Mucosa of stomach (tissue), 1 donor: ENCODE data around the gene UBAP2.

Experiments
- H3K27me3 ChIP-seq: one replicate; pipeline ENCODE4 v1.7.0; 2013; ENCODE audit warnings: mild to moderate bottlenecking, low read length; ENCODE audit not compliant: control insufficient read depth, insufficient read depth
- H3K36me3 ChIP-seq: one replicate; pipeline ENCODE4 v1.7.0; 2013; ENCODE audit warnings: low read length; ENCODE audit not compliant: control insufficient read depth, insufficient read depth
- H3K4me1 ChIP-seq: one replicate; pipeline ENCODE4 v1.7.0; 2013; ENCODE audit warnings: mild to moderate bottlenecking, low read length; ENCODE audit not compliant: control insufficient read depth, insufficient read depth
- H3K4me3 ChIP-seq: one replicate; pipeline ENCODE4 v1.7.0; 2013; ENCODE audit warnings: low read length
- H3K9ac ChIP-seq: one replicate; pipeline ENCODE4 v1.7.0; 2013; ENCODE audit warnings: mild to moderate bottlenecking, low read length, moderate library complexity
- H3K9me3 ChIP-seq: one replicate; pipeline ENCODE4 v1.7.0; 2013; ENCODE audit warnings: mild to moderate bottlenecking, low read length, moderate library complexity; ENCODE audit not compliant: control insufficient read depth
- donor health status: Pancreatic carcinoma.

Gene UBAP2

DNA sequence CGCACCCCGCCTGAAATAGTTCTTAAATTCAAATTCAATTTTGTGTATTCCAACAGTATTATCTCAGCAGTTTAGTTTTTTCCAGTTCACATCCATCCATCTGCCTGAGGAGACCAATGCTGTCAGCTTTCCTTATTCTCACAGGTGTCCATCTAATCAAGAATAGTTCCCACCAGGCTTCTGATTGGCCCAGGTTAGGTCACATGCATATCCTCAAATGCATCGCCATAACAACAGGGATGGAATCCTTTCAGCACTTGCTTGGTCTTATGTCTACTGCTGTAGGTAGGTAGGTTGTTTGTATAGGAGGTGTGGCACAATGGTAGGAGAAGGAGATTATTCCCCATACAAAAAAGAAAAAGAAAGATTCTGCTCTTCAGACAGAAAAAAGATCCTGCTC, 140.6 kb downstream of the UBAP2 start:
- H3K4me1 ChIP-seq = no peaks in the 10 kb centered on the region
- no peak overlapping the region for H3K9ac ChIP-seq
- no peaks in the 10 kb centered on the region for H3K36me3 ChIP-seq
- no peaks in the 10 kb centered on the region for H3K9me3 ChIP-seq
- no peaks in the 10 kb centered on the region for H3K27me3 ChIP-seq
- H3K4me3 ChIP-seq = no peak overlapping the region

GRCh38 chr9:33907347-33907746, 141.3 kb downstream of the UBAP2 start:
- H3K9me3 ChIP-seq = no peaks in the 10 kb centered on the region
- no peak overlapping the region for H3K4me3 ChIP-seq
- H3K36me3 ChIP-seq = no peaks in the 10 kb centered on the region
- H3K9ac ChIP-seq = no peak overlapping the region
- H3K27me3 ChIP-seq = no peaks in the 10 kb centered on the region
- H3K4me1 ChIP-seq = no peaks in the 10 kb centered on the region

- H3K4me3 ChIP-seq = no peak overlapping the region
- H3K9me3 ChIP-seq = no peaks in the 10 kb centered on the region
- no peaks in the 10 kb centered on the region for H3K27me3 ChIP-seq
- no peaks in the 10 kb centered on the region for H3K36me3 ChIP-seq
- no peak overlapping the region for H3K9ac ChIP-seq
- no peaks in the 10 kb centered on the region for H3K4me1 ChIP-seq
Observed at GRCh38 chr9:33906769-33907168, 141.9 kb downstream of the UBAP2 start.

DNA sequence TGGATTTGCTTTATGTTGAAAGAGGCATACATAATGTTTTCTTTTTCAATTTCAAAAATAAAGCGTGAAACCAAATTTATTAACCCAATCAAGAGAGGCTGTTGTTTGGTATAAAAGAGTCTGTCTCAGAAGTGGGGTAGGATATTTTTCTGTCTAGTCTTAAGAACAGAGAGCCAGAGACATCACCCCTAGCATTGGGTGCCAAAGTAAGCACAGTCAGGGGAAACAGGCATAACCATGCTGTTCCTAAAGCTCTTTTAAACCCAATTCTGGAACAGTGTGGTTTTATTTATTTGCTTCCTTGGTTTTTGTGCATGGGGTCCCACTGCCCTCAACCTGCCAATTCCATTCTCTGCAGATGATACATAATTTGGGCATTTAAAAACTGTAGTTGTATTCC, 143.6 kb downstream of the UBAP2 start:
- H3K36me3 ChIP-seq = no peaks in the 10 kb centered on the region
- H3K4me3 ChIP-seq = no peak overlapping the region
- H3K4me1 ChIP-seq = no peaks in the 10 kb centered on the region
- H3K9me3 ChIP-seq = no peaks in the 10 kb centered on the region
- no peaks in the 10 kb centered on the region for H3K27me3 ChIP-seq
- no peak overlapping the region for H3K9ac ChIP-seq

GRCh38 chr9:33903157-33903780, 145.4 kb downstream of the UBAP2 start:
- no peaks in the 10 kb centered on the region for H3K27me3 ChIP-seq
- no peaks in the 10 kb centered on the region for H3K36me3 ChIP-seq
- no peaks in the 10 kb centered on the region for H3K9me3 ChIP-seq
- no peaks in the 10 kb centered on the region for H3K4me1 ChIP-seq
- H3K9ac ChIP-seq = no peak overlapping the region
- H3K4me3 ChIP-seq = no peak overlapping the region

DNA sequence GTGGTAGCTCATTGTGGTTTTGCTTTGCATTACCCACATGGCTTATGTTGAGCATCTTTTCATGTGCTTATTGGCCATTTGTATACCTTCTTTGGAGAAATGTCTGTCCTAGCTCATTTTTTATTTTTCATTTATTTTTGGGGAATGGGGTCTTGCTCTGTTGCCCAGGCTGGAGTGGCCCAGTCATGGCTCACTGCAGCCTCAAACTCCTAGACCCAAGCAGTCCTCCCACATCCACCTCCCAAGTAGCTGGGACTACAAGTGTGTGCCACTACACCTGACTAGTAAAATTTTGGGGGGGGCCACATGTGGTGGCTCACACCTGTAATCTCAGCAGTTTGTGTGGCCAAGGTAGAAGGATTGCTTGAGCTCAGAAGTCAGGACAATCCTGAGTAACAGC, 154.4 kb downstream of the UBAP2 start:
- no peak overlapping the region for H3K9ac ChIP-seq
- H3K27me3 ChIP-seq = no peaks in the 10 kb centered on the region
- H3K36me3 ChIP-seq = no peaks in the 10 kb centered on the region
- no peaks in the 10 kb centered on the region for H3K9me3 ChIP-seq
- no peak overlapping the region for H3K4me3 ChIP-seq
- H3K4me1 ChIP-seq = no peaks in the 10 kb centered on the region

DNA sequence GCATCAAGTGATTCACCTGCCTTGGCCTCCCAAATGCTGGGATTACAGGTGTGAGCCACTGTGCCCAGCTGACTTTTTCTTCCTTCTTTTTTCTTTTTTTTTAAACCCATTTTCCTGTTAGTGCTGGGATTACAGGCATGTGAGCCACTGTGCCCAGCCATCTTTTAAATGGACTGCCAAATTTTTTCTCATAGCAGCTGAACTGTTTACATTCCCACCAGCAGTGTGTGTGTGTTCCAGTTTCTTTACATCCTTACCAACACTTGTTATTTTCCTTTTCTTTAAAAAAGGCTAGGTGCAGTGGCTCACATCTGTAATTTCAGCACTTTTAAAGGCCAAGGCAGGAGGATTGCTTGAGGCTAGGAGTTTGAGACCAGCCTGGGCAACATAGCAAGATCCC, 154.8 kb downstream of the UBAP2 start:
- H3K9ac ChIP-seq = no peak overlapping the region
- no peaks in the 10 kb centered on the region for H3K4me1 ChIP-seq

DNA sequence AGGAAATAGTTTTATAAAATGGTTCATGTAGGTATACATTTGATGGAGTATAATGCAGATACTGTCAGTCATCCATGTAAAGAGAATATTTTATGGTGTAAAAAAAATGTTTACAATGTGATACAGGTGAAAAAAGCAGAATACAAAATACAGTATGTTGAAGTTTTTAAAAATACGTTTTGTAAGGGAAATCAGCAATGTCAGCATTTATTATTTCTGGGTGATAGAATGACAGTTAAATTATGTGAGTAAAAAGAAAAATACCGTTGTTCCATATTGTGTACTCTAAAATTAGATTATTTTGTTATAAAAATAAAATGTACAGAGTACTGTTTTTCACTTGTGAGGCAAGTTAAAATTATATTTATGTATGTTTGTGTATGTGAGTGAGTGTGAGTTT, 162.7 kb downstream of the UBAP2 start:
- no peaks in the 10 kb centered on the region for H3K36me3 ChIP-seq
- H3K9me3 ChIP-seq = no peaks in the 10 kb centered on the region
- no peak overlapping the region for H3K9ac ChIP-seq
- H3K4me3 ChIP-seq = no peak overlapping the region
- H3K4me1 ChIP-seq = peaks cover 21% of the 10 kb centered on the region
- H3K27me3 ChIP-seq = no peaks in the 10 kb centered on the region

More for the DNA sequence above, 154.8 kb downstream of the UBAP2 start:
- Histone ChIP-seq H3K4me3 (no peak overlapping the region), H3K9me3 (no peaks in the 10 kb centered on the region), H3K27me3 (no peaks in the 10 kb centered on the region), H3K36me3 (no peaks in the 10 kb centered on the region)

DNA sequence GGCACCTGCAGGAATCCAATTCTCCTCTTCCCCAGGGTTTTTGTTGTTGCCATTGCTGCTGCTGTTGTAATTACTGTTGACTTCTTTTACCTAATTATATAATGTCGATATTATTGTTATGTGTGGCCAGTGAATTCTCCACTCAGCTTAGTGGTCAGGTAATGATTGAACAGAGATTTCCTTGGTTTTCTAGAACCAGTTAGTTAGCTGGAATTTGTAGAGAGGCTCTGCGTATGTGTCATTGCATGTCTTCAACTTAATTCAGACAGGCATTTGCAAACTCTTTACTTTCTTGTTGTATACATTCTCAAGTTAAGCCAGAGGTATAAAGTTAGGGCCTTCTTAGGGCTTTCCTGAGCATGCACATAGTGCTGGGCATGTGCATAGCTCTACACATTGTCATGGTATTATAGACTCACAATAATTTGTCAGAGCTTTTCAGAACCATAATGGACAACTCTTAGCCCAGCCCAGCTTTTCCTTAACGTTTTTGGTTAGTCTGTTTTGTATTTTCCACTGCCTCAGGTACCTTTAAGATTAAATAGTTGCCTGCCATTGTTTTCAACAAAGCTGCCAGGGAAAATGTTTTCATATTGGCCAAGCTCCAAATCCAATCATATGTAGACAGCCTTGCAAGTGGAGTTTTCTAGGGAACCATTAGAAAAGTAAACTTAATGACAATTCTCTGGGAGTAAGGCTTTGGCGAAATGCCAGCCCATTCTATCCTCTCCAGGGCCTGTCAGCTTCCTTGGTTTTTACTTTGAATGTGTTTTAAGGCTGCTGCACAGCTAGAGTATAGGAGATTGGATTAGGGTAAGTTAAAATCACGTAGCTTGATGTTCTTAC, 163.6 kb downstream of the UBAP2 start:
- Histone ChIP-seq H3K36me3 (no peaks in the 10 kb centered on the region), H3K9ac (no peak overlapping the region), H3K9me3 (no peaks in the 10 kb centered on the region), H3K4me1 (peaks cover 21% of the 10 kb centered on the region), H3K4me3 (no peak overlapping the region), H3K27me3 (no peaks in the 10 kb centered on the region)

GRCh38 chr9:33881635-33882034, 167.1 kb downstream of the UBAP2 start:
- Histone ChIP-seq H3K4me1 (peaks cover 28% of the 10 kb centered on the region), H3K36me3 (no peaks in the 10 kb centered on the region), H3K9ac (no peak overlapping the region), H3K4me3 (no peak overlapping the region), H3K9me3 (no peaks in the 10 kb centered on the region), H3K27me3 (no peaks in the 10 kb centered on the region)

GRCh38 chr9:33880211-33881089, 168.2 kb downstream of the UBAP2 start:
- Histone ChIP-seq H3K36me3 (no peaks in the 10 kb centered on the region), H3K4me3 (no peak overlapping the region), H3K9me3 (no peaks in the 10 kb centered on the region), H3K27me3 (no peaks in the 10 kb centered on the region), H3K9ac (no peak overlapping the region), H3K4me1 (peaks cover 24% of the 10 kb centered on the region)
